Endodermal cell (in vitro differentiated cells): ENCODE data around the gene NOD1. TPM values are rescaled to one million over a fixed set of nuclear protein-coding genes. Genes with fewer than 3 reads are reported as not detected.

Experiments used
- DNase-seq: peaks from one replicate; pipeline ENCODE4 v3.0.0-alpha.2; 2017
- H3K27ac ChIP-seq: 2 replicates; pipeline ENCODE4 v1.5.1; 2013; ENCODE audit warnings: mild to moderate bottlenecking, low read depth, low read length, moderate library complexity
- H3K27me3 ChIP-seq: 2 replicates; pipeline ENCODE4 v1.6.1; 2013; ENCODE audit warnings: mild to moderate bottlenecking, low read length, moderate library complexity; ENCODE audit not compliant: insufficient read depth, control insufficient read depth, poor library complexity, severe bottlenecking
- H3K36me3 ChIP-seq: 2 replicates; pipeline ENCODE4 v1.7.0; 2013; ENCODE audit warnings: mild to moderate bottlenecking, low read length, moderate library complexity; ENCODE audit not compliant: control insufficient read depth, insufficient read depth
- H3K4me1 ChIP-seq: one replicate; pipeline ENCODE4 v1.7.0; 2013; ENCODE audit warnings: low read length; ENCODE audit not compliant: control insufficient read depth, insufficient read depth
- H3K4me3 ChIP-seq: 2 replicates; pipeline ENCODE4 v1.5.1; 2013; ENCODE audit warnings: mild to moderate bottlenecking, low read length, moderate library complexity
- H3K9ac ChIP-seq: 2 replicates; pipeline ENCODE4 v1.6.1; 2013; ENCODE audit warnings: mild to moderate bottlenecking, low read length, moderate library complexity; ENCODE audit not compliant: poor library complexity, severe bottlenecking; ENCODE audit errors: extremely low read depth
- H3K9me3 ChIP-seq: 2 replicates; pipeline ENCODE4 v1.6.1; 2013; ENCODE audit warnings: mild to moderate bottlenecking, low read length, moderate library complexity; ENCODE audit not compliant: control insufficient read depth
- H3K27ac Mint-ChIP-seq: 2 replicates; pipeline ENCODE4 v1.8.0; 2020; ENCODE audit warnings: mixed read lengths
- H3K27me3 Mint-ChIP-seq: 2 replicates; pipeline ENCODE4 v1.8.0; 2021; ENCODE audit warnings: mild to moderate bottlenecking, mixed read lengths; ENCODE audit not compliant: insufficient read depth
- H3K36me3 Mint-ChIP-seq: 2 replicates; pipeline ENCODE4 v1.8.0; 2020; ENCODE audit warnings: low read depth, mixed read lengths
- H3K4me1 Mint-ChIP-seq: 2 replicates; pipeline ENCODE4 v1.8.0; 2020; ENCODE audit warnings: mixed read lengths
- H3K4me3 Mint-ChIP-seq: 2 replicates; pipeline ENCODE4 v1.8.0; 2020; ENCODE audit warnings: mild to moderate bottlenecking, moderate library complexity, mixed read lengths
- H3K9me3 Mint-ChIP-seq: 2 replicates; pipeline ENCODE4 v1.8.0; 2020; ENCODE audit warnings: mild to moderate bottlenecking, mixed read lengths
- WGBS, 2 experiments: methylation state at CpG; one replicate each; pipeline versions ENCODE4 v1.1.5 to v1.1.7; 2013; ENCODE audit warnings: missing lambda C conversion rate in 2 of 2, mixed read lengths in 1 of 2; ENCODE audit not compliant: insufficient coverage in 1 of 2, insufficient read length in 1 of 2; 5-methylcytosine and 5-hydroxymethylcytosine counted together
- total RNA-seq, 2 donors: library from RNA; stranded (reverse); fragmentation: NEBNext Ultra II Directional in 1 of 2; extraction: Animal tissue kit (Norgen Biotek cat#: 25700) in 1 of 2; gene quantifications; 2 replicates in 1 of 2; 3 replicates in 1 of 2; pipeline ENCODE4 v1.2.1, GENCODE V29; 2021
- TF ChIP-seq, protein P1 (sequence below): fragments of 200-600 bp; sonication (generic); conservative IDR thresholded peaks from 2 replicates; pipeline ENCODE4 v1.5.0; 2021; ENCODE audit warnings: antibody characterized with exemption, mild to moderate bottlenecking

The NOD1 gene
- total RNA-seq, 2 donors from 2014 or later, result 3.3 to 3.4 TPM

DNA sequence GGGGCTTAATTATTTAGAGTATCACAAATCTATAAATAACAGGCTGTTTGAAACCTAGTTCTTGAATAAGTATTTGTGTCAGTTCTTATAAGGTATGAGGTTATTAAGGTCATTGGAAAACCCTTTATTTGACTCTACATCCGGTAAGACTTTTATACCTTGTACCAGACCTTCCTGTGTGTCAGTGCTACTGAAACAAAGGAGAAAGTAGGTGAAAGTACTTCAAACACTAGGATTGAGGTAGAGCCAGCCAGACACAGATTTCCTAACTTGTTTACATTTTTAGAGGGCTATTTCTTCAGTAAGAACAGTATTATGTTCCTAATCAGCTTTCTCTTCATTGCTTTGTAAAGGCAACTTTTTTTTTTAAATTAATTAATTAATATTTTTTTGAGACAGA is 100.3 kb downstream of the NOD1 start:
- WGBS, 2 experiments, result 91% methylated on average over 1 of the region's 1 CpG; no CpG with 5 or more reads in 1 of the 2 experiments
- Mint-ChIP-seq H3K27ac (no peak overlapping the region), H3K4me1 (no peaks in the 10 kb centered on the region), H3K4me3 (no peak overlapping the region), H3K9me3 (peaks cover 23% of the 10 kb centered on the region), H3K36me3 (no peaks in the 10 kb centered on the region), H3K27me3 (no peaks in the 10 kb centered on the region)
- TF ChIP-seq, protein P1, sequence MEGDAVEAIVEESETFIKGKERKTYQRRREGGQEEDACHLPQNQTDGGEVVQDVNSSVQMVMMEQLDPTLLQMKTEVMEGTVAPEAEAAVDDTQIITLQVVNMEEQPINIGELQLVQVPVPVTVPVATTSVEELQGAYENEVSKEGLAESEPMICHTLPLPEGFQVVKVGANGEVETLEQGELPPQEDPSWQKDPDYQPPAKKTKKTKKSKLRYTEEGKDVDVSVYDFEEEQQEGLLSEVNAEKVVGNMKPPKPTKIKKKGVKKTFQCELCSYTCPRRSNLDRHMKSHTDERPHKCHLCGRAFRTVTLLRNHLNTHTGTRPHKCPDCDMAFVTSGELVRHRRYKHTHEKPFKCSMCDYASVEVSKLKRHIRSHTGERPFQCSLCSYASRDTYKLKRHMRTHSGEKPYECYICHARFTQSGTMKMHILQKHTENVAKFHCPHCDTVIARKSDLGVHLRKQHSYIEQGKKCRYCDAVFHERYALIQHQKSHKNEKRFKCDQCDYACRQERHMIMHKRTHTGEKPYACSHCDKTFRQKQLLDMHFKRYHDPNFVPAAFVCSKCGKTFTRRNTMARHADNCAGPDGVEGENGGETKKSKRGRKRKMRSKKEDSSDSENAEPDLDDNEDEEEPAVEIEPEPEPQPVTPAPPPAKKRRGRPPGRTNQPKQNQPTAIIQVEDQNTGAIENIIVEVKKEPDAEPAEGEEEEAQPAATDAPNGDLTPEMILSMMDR, result no peak
- Histone ChIP-seq H3K36me3 (no peaks in the 10 kb centered on the region), H3K27ac (no peak overlapping the region), H3K9ac (no peak overlapping the region), H3K4me3 (no peak overlapping the region), H3K9me3 (peaks cover 5% of the 10 kb centered on the region), H3K27me3 (no peaks in the 10 kb centered on the region), H3K4me1 (no peaks in the 10 kb centered on the region)
- DNase-seq, result no peak

Other genes starting within 250 kb of the NOD1 start
- gene ZNRF2, start 194.2 kb downstream of the NOD1 start, total RNA-seq, result 10 to 100 TPM; 15.5 to 20.9 TPM
- gene GGCT, start 26.0 kb upstream of the NOD1 start, total RNA-seq, result 10 to 100 TPM; 46.4 to 48.9 TPM
- gene GARS1, start 116.1 kb upstream of the NOD1 start, total RNA-seq, result 100 to 1,000 TPM; 113 to 121 TPM
- not detected for gene CRHR2, start 203.7 kb upstream of the NOD1 start, total RNA-seq